NCI-H1436 (cell line): ENCODE data around the gene DGKG.

Source experiments
- DNase-seq: peaks from one replicate; lab custom pipeline; 2025; lab: John Stamatoyannopoulos, UW

DGKG gene

DNA sequence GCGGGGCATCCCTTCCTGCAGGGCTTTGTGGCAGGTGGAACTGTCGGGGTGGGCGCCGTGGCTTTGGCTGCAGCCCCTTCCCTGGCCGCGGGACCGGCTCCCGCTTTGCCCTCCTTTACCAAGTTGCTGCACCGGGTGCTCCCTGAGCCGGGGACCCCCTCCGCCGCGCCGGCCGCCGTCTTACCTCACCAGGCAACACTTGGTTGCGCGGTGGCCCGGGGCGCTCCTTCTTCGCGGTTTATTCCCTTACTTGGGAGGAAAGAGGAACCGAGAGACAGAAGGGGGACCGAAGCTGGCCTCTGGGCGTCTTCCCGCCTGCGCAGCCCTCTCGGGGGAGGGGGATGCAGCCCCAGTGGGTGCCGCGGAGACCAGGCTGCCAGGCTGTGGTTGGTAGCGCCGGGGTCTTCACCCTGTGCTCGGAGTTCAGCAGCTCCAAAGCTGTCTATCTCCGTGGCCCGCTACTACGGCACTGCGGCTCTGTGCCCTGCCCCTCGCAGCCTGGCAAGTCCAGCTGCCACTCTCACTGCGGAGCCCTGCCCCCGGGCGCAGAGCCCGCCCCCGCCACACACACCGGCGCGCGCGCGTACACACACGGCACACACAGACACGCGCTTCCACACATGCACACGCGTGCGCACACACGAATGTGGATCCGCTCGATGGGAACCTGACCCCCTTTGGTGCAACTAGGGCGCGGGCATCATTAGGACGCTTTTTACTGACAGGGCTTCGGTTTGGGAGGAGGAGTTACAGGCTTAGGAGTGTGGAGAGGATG lies at the start of gene DGKG:
Gene DGKG, minus strand, starts transcription at position 473 of the 775 bp plus-strand sequence. CDS start 41,775 bp downstream, outside the sequence.
- DNase-seq, result peak; percentile 30

DNA sequence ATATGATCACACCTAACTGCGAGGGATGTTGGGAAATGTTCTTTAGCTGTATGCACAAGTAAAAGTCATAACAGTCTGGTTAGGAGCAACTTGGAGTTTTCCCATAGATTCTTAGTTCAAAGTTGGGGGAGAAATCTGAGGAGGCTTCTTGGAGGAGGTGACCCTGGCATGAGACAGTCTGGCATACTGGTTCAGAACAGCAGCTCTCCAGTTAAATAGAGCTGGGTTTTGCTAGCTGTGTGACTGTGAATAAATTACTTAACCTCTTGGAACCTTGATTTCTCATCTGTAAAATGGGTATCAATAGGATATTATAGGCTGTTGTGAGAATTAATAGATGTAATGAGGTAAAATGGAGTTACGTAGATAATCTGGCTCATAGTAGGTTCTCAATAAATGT lies 49.1 kb upstream of the DGKG start:
- DNase-seq, result no peak

GRCh38 chr3:186406669-186407635 lies 44.9 kb upstream of the DGKG start:
- DNase-seq, result no peak

DNA sequence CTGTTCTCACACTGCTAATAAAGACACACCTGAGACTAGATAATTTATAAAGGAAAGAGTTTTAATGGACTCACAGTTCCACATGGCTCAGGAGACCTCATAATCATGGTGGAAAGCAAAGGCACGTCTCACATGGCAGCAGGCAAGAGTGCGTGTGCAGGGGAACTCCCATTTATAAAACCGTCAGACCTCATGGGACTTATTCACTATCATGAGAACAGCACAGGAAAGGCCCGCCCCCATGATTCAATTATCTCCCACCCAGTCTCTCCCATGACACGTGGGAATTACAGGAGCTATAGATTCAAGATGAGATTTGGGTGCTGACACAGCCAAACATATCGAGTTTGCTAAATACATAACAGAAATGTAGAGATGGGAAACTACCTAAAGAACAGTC lies 39.5 kb upstream of the DGKG start:
- no peak for DNase-seq

DNA sequence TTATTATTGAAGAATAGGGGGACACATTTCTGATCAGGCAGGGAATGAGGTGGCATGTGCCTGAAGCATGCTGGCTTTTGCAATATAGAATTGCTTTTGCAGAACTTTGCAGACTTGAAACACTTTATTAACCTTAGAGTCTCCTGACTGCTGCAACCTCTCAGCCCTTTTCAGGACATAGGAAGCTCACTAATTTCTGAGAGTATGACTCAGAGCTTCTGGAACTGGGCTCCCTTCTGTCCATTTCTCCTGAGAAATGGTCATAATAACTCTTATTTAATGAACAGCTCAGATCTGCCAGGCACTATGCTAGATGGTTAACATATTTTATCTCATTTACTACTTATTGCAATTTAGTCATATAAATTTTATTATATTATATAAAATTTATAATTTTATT lies 38.6 kb upstream of the DGKG start:
- DNase-seq, result no peak

DNA sequence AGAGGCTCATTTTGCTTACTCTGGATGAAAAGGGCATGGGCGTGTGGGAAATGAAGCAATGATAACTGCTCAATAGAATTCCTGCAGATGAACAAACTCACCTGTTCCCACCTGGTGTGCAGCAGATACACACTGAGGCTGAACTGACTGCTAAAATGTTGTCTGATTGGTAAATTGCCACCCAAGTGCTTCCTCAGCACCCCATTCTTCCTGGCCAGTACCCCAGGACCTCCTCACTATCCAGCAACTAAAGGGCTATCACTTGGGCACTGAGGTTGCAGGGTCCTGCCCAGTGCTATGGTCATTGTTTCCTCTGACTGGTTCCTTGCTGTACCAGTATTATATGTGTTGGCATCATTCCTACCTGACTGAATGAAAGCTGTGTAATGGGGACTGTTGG lies 38.0 kb upstream of the DGKG start:
- no peak for DNase-seq

GRCh38 chr3:186394566-186395217 lies 32.7 kb upstream of the DGKG start:
- DNase-seq, result no peak

GRCh38 chr3:186386883-186387560 lies 25.0 kb upstream of the DGKG start:
- no peak for DNase-seq

GRCh38 chr3:186385856-186386602 lies 24.0 kb upstream of the DGKG start:
- DNase-seq, result no peak

GRCh38 chr3:186383026-186383993 lies 21.3 kb upstream of the DGKG start:
- DNase-seq, result no peak

- DNase-seq, result no peak
These were observed 20.3 kb upstream of the DGKG start for GRCh38 chr3:186382217-186382885.

DNA sequence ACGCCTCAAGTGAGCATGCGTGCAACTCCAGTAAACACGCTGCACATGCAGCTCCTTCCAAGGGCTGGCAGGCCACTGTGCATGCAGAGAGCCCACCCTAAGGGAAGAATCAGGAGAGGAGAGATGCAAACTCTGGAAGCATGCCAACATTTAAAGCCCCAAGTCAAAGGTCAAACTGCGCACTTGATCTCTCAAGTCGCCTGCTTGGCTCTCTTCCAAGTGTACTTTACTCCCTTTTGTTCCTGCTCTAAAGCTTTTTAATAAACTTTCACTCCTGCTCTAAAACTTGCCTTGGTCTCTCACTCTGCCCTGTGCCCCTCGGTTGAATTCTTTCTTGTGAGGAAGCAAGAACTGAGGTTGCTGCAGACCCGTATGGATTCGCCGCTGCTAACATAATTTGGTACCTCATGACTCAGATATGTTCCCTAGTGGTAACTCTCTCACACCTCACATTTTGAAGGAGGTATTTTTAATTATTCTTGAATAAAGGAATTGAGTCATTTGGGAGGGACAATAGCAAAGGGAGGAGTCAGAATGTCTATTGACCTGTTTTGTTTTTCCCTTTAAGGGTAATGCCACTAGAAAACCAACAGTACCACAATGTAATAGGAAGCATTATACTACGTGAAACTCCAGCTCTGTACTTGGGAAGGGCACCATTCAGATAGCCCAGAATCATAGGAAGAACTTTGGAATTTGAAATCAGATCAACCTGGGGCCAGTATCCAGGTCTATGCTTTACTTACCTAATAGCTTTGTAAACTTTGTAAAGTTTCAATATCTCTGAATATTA lies 19.6 kb upstream of the DGKG start:
- peak; percentile 12 for DNase-seq

DNA sequence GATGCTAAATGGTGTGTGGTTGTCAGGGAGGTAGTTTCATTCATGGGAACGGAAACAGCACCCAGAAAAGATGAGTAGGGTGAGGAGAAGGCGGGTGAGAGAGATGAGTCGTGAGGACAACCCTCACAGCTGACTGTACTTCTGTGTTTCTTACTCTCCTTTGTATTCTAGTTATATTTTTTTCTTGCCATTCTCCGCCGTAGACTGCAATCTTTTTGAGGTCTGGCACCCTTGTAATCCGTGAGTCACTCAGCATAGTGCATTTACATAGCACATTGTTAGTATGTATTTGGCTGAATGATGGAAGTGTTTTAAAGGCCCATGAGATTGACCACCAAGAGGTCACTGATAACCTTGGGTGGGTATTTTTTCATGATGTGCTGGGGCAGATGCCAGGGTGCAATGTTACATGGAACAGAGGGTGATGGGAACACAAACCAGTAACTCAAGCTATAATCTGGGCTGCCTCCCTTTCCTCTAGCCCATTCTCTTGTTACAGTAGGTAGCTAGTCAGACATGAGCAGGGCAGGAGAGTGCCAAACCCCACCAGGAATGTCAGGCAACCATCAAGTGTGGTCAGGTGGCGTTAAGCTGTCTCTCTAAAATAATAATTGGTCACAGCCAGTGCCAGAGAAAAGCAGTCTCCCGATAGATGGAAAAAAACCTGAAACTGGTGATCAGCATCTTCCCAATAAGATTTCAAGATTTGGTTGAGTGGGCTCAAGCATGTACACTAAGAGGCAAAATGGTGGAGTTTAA lies 18.8 kb upstream of the DGKG start:
- DNase-seq, result no peak

GRCh38 chr3:186375443-186375842 lies 13.4 kb upstream of the DGKG start:
- DNase-seq, result no peak

DNA sequence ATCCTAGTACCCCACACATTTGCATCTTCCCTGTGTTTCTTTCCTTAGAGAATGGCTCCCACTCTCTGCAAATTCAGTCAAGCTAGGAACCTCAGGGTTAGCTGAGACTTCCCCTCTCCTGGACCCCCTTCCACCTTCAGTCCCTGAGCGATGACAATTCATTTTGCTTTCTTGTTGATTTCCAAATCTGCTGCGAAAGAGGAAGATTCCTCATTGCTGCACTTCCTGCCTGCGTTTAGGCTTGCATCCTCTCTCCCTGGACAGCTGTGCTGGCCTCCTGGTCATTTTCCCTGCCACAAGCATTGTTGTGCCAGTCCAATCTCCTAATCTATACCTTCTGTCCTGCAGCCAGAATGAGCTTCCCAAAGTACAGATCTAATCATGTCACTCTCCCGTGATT lies 12.3 kb upstream of the DGKG start:
- DNase-seq, result no peak

DNA sequence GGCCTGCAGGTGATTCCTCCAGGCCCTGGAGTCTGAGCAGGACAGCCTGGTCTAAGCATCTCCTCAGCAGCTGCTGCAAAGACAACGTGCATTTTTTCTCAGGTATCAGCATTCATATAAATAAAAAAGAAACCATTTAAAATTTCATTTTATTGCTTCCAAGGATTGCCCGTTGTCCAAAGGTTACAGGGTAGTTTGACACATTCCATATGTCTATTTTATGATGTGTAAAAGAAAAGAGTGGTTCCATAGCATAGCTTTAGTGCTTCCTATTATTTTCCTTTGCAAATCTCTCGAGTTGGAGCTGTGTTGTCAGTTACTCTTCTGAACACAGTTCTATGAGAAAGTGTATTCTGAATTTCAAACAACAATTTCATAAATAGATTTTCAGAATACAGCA lies 7.2 kb upstream of the DGKG start:
- DNase-seq, result no peak

GRCh38 chr3:186368717-186369116 lies 6.7 kb upstream of the DGKG start:
- no peak for DNase-seq

- no peak for DNase-seq
These were observed 6.1 kb upstream of the DGKG start for GRCh38 chr3:186368176-186368575.
